ENCODE results near the gene OR8S1.

- TF ChIP-seq CTCF (conservative IDR thresholded peaks at IDR 0.05; ENCODE audit: low read length) (no peak), EZH2phosphoT487 (IDR thresholded peaks at IDR 0.05; ENCODE audit: borderline replicate concordance) (no peak)
Observed at GRCh38 chr12:48525332-48525731, at the start of gene OR8S1.
